Omental fat pad (tissue), 4 donors: ENCODE measurements around the gene IER5. TPM values are rescaled to one million over a fixed set of nuclear protein-coding genes. Genes with fewer than 3 reads are reported as not detected.
"Not testable (repeated sequence)": the region's sequence is repeated elsewhere in the genome, so short reads cannot be mapped to it uniquely, and the experiment has no call there.

Source experiments
- ATAC-seq: fragments of 150-250 bp; one replicate; pipeline ENCODE4 v1.9.1; 2016; ENCODE audit warnings: mild to moderate bottlenecking, moderate library complexity; ENCODE audit not compliant: low FRiP score
- DNase-seq: peaks from one replicate; pipeline ENCODE4 v3.0.0-alpha.2; 2019; ENCODE audit warnings: low spot score
- total RNA-seq, 4 donors: library from RNA; depleted of rRNA; stranded (reverse); fragments of >200 nt; gene quantifications; one replicate each; pipeline ENCODE4 v1.1.0, GENCODE V29; 2016
- TF ChIP-seq, protein P1 (sequence below), 3 donors: fragments of 450-650 bp; IDR thresholded peaks; one replicate each; pipeline ENCODE4 v1.5.1; 2016 to 2017; ENCODE audit warnings: antibody characterized with exemption in 3 of 3, mild to moderate bottlenecking in 3 of 3, moderate library complexity in 2 of 3

The IER5 gene
- total RNA-seq, 4 donors from 2014 or later = 6.7 to 45.4 (median 19.5) TPM

DNA sequence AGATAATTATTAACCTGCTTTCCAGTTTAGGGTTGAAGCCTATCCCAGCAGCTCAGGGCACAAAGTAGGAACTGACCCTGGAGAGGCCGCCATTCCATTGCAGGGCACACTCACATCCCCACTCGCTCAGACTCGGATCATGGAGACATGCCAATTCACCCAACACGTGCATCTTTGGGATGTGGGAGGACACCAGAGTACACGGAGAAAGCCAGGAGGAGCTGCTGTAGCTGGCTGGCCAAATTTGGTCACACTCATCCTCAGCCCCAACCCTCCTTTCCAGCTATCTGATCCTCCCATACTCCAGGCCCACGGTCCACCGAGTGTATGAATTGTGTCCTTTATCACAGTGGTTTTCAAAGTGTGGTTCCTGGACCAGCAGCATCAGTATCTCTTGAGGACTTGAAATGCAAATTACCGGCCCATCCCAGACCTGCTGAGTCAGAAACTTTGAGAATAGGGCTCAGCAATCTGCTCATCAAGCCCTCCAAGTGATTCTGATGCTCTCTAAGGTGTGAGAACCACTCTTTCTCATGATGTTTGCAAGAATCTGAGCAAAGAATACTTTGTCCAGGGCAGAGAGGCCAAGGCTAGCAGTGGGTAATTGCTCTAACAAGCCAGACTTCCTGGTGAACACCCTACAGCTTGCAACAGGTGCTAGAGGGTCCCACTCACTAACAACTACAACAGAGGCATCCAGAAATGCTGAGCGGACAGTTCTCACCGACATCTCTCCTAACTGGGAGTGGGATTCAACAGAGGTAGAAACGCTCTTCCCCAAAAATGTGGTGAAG lies 26.3 kb downstream of the IER5 start:
- no peak for DNase-seq
- ATAC-seq = no peak
- TF ChIP-seq, protein P1, sequence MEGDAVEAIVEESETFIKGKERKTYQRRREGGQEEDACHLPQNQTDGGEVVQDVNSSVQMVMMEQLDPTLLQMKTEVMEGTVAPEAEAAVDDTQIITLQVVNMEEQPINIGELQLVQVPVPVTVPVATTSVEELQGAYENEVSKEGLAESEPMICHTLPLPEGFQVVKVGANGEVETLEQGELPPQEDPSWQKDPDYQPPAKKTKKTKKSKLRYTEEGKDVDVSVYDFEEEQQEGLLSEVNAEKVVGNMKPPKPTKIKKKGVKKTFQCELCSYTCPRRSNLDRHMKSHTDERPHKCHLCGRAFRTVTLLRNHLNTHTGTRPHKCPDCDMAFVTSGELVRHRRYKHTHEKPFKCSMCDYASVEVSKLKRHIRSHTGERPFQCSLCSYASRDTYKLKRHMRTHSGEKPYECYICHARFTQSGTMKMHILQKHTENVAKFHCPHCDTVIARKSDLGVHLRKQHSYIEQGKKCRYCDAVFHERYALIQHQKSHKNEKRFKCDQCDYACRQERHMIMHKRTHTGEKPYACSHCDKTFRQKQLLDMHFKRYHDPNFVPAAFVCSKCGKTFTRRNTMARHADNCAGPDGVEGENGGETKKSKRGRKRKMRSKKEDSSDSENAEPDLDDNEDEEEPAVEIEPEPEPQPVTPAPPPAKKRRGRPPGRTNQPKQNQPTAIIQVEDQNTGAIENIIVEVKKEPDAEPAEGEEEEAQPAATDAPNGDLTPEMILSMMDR (IDR thresholded peaks at IDR 0.05) = no peak

DNA sequence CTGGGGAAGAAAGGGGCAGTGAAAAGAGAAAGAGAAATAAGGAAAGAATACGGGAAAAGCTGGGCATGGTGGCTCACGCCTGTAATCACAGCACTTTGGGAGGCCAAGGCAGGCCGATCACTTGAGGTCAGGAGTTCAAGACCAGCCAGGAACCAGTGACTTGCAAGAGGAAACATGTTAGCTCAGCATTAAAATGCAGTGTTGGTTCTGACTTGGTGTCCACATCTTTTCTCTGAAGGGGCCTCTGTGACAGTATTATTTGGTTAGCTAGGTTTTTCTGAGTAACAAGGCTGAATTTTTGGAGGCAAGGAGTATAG lies 26.8 kb downstream of the IER5 start:
- TF ChIP-seq, protein P1 (IDR thresholded peaks at IDR 0.05) = no peak
- DNase-seq = no peak
- ATAC-seq = no peak

DNA sequence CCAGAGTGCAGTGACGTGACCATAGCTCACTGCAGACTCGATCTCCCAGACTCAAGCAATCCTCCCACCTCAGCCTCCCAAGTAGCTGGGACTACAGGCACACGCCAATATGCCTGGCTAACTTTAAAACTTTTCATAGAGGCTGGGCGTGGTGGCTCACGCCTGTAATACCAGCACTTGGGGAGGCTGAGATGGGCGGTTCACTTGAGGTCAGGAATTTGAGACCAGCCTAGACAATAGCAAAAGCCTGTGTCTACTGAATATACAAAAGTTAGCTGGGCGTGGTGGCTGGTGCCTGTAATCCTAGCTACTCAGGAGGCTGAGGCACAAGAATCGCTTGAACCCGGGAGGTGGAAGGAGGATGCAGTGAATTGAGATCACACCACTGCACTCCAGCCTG lies 27.5 kb downstream of the IER5 start:
- ATAC-seq, DNase-seq: not testable (repeated sequence)

DNA sequence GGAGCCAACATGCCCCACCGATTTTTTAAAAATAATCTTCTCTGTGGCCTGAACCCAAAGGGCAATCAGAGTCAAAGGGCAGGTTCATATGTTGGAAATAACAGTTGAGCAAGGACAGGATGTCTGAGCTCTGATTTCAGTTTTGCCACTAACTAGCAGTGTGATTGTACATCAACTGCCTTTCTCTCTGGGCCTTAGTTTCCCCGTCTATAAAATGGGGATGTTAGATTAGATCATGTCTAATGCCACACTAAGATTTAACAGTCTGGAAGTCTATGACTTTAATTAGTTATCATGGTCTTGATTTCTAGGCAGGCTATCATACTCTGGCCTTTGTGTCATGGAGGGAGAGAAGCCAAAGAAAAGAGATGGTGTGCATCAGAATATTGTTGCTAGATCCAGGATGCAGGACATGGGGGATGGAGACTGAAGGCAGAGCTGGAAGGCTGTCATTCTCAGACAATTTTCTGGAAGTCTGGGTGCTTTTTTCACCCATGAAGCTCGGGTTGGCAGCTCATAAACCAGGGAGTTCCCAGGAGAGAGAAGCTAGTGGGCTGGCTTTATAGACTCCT lies 28.4 kb downstream of the IER5 start:
- TF ChIP-seq, protein P1 (IDR thresholded peaks at IDR 0.05) = no peak
- ATAC-seq (no peak), DNase-seq (no peak)

DNA sequence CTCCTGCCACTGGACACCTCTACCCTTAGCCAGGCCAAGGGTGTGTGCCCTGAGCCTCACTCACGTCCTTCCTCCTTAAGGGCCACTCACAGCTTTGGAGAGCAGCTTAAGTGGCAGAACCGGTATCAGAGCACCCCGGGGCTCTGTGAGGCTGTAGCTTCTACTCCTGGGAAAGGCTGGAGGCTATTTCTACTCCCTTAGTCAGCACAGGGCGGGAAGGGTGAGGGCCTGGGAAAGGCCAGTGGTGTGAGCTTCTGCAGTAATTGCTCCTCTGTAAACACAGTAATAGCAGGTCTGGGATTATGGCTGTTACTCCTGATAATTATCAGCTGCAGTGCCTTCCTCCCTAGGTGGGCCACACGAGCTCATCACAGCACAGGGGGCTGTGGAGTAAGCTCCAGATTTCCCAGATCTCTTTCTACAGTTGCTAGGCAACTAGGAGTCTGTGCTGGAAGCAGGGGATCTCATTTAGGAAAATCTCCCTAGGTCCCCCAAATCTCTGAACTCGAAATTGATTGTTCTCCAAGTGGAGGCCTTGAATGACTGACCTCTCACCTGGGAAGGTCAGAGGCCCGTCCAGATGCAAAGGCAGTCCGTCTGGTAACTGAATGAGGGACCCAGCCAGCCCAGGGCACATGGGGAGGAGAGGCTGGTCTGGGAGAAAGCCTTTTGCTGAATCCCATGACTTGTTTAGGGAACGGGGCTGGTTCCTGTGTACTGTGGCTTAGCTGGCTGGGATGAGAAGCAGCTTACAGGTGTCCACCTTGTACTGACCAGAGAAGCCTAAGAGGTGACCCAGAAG lies 29.3 kb downstream of the IER5 start:
- DNase-seq (no peak), ATAC-seq (no peak)
- TF ChIP-seq, protein P1 (IDR thresholded peaks at IDR 0.05) = no peak

DNA sequence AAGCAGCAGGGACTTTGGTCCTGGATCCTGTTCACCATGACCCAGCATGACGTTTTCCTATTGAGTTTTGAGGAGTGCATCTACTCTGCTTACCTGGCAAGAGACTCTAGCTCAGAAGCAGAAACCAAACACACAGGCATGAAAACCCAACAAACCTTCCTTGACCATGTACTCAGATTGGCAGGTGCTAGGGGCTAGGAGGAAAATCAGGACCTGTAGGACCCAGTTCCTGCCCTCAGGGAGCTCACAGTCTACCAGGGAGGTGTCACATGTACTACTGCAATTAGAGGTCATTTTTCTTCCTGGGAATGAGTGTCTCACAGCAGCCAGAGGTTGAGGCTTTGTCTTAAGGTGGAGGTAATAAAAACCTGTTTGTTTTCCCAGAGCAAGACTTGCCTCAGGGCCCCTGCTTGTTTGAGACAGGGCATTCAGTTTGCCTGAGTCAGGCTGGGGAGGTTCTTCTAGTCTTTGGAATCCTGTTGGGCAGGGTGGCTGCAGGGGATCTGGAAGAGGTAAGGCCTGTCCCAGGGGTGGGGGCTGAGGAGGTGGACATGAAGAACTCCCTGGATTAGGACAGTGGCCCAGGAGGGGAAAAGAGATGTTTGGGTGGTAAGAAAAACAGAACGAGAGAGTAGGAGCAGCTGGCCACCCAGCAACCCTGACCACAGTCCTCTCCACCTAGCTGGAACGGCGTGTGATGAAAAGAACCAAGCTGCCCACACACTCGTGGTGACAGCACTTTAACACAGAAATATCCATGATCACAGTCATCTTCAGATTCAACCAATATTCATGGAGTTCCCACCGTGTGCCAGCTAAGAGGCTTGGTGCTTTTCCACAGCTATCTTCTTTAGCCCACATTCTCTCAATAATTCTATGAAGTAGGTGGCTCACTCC lies 30.8 kb downstream of the IER5 start:
- TF ChIP-seq, protein P1 (IDR thresholded peaks at IDR 0.05) = no peak
- ATAC-seq (no peak), DNase-seq (no peak)

DNA sequence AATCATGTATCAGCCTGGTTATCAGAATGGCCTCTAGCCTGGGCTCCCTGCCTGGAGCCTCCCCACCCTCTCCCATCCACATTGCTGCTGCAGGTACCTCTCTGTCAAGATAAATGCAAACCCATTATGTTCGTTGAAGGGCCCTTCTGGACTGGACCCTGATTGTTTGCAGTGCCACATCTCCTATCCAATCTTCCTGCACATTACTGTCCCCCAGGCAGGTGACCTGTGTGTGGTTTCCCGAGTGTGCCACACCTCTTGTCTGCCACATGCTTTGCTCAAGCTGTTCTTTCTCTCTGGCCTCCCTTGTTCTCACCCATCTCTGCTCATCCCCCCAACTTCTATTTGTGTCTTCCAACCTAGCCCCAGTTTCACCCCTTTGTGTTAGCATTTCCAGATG lies 32.4 kb downstream of the IER5 start:
- ATAC-seq (no peak), DNase-seq (no peak)
- TF ChIP-seq, protein P1 (IDR thresholded peaks at IDR 0.05) = no peak
